Measurements from ENCODE around the gene IKZF3.
A peak's percentile ranks its signal among the peaks of the same experiment; 100 is the strongest.
"Not testable (repeated sequence)": the region's sequence is repeated elsewhere in the genome, so short reads cannot be mapped to it uniquely, and the experiment has no call there.

IKZF3 gene

GRCh38 chr17:39861235-39861634, 2.9 kb downstream of the IKZF3 start:
- Histone ChIP-seq H3K4me1 (ENCODE audit: control extremely low read depth in 1 of 4, control insufficient read depth in 4 of 4, insufficient read depth in 4 of 4, low read length in 3 of 4) (peaks cover 10 to 19% (median 12%) of the 10 kb centered on the region in 4 experiments), H3K36me3 (ENCODE audit: control insufficient read depth in 4 of 4, insufficient read depth in 4 of 4, low read length in 3 of 4) (no peaks in the 10 kb centered on the region), H3K4me3 (ENCODE audit: control insufficient read depth in 1 of 7, extremely low read depth in 1 of 7, insufficient read depth in 4 of 7, low read depth in 2 of 7, low read length in 6 of 7) (peak overlapping the region in 1 of 7 experiments; percentile 15), H3K9me3 (ENCODE audit: control extremely low read depth in 1 of 5, control insufficient read depth in 4 of 5, insufficient read depth in 2 of 5, low read depth in 1 of 5, low read length in 4 of 5) (no peaks in the 10 kb centered on the region), H3K27ac (ENCODE audit: insufficient read depth in 1 of 2, low read depth in 1 of 2, low read length in 2 of 2, poor library complexity in 1 of 2, severe bottlenecking in 2 of 2) (no peak overlapping the region), H3K27me3 (replicated peaks in 2 of 5; ENCODE audit: control insufficient read depth in 4 of 5, insufficient read depth in 5 of 5, low read length in 4 of 5) (peaks cover 6 to 53% (median 28%) of the 10 kb centered on the region in 5 experiments)
- ChIA-PET CTCF (interaction anchor here (0.9 to 4.1 kb wide), 3 partner anchors 9 to 12 kb away, joined by 3 to 18 read pairs (median 4); no protein-coding TSS in a partner anchor), POLR2A (interaction anchor here (0.6 kb wide), 1 partner anchor 13 kb away, joined by 3 read pairs; no protein-coding TSS in a partner anchor)
- no peak for DNase-seq
- 100% methylated on average over 5 of the region's 5 CpGs for WGBS (ENCODE audit: insufficient coverage)

- H3K36me3 ChIP-seq (ENCODE audit: control insufficient read depth in 4 of 4, insufficient read depth in 4 of 4, low read length in 3 of 4); H3K27ac ChIP-seq (ENCODE audit: insufficient read depth in 1 of 2, low read depth in 1 of 2, low read length in 2 of 2, poor library complexity in 1 of 2, severe bottlenecking in 2 of 2); CTCF ChIA-PET; H3K9me3 ChIP-seq (ENCODE audit: control extremely low read depth in 1 of 5, control insufficient read depth in 4 of 5, insufficient read depth in 2 of 5, low read depth in 1 of 5, low read length in 4 of 5); H3K4me3 ChIP-seq (ENCODE audit: control insufficient read depth in 1 of 7, extremely low read depth in 1 of 7, insufficient read depth in 4 of 7, low read depth in 2 of 7, low read length in 6 of 7); DNase-seq; H3K4me1 ChIP-seq (ENCODE audit: control extremely low read depth in 1 of 4, control insufficient read depth in 4 of 4, insufficient read depth in 4 of 4, low read length in 3 of 4): not testable (repeated sequence)
- POLR2A ChIA-PET: interaction anchor here (0.6 kb wide), 1 partner anchor 11 kb away, joined by 3 read pairs; no protein-coding TSS in a partner anchor
- WGBS (ENCODE audit: insufficient coverage): 94% methylated on average over 3 of the region's 9 CpGs
- peaks cover 0 to 11% (median 2%) of the 10 kb centered on the region in 5 experiments for H3K27me3 ChIP-seq (replicated peaks in 2 of 5; ENCODE audit: control insufficient read depth in 4 of 5, insufficient read depth in 5 of 5, low read length in 4 of 5)
Observed at GRCh38 chr17:39855911-39856649, 8.0 kb downstream of the IKZF3 start.

- no CpG with 5 or more reads among the region's 2 CpGs for WGBS (ENCODE audit: insufficient coverage)
- ChIA-PET POLR2A (no interaction called here), CTCF (no interaction called here)
- H3K27me3 ChIP-seq (replicated peaks in 2 of 5; ENCODE audit: control insufficient read depth in 4 of 5, insufficient read depth in 5 of 5, low read length in 4 of 5): peaks cover 0 to 6% (median 2%) of the 10 kb centered on the region in 5 experiments
- H3K4me1 ChIP-seq (ENCODE audit: control extremely low read depth in 1 of 4, control insufficient read depth in 4 of 4, insufficient read depth in 4 of 4, low read length in 3 of 4): no peaks in the 10 kb centered on the region
- no peak overlapping the region for H3K4me3 ChIP-seq (ENCODE audit: control insufficient read depth in 1 of 7, extremely low read depth in 1 of 7, insufficient read depth in 4 of 7, low read depth in 2 of 7, low read length in 6 of 7)
- no peak overlapping the region for H3K27ac ChIP-seq (ENCODE audit: insufficient read depth in 1 of 2, low read depth in 1 of 2, low read length in 2 of 2, poor library complexity in 1 of 2, severe bottlenecking in 2 of 2)
- DNase-seq: no peak
- no peaks in the 10 kb centered on the region for H3K9me3 ChIP-seq (ENCODE audit: control extremely low read depth in 1 of 5, control insufficient read depth in 4 of 5, insufficient read depth in 2 of 5, low read depth in 1 of 5, low read length in 4 of 5)
- H3K36me3 ChIP-seq (ENCODE audit: control insufficient read depth in 4 of 4, insufficient read depth in 4 of 4, low read length in 3 of 4): no peaks in the 10 kb centered on the region
Observed at GRCh38 chr17:39854909-39855308, 9.2 kb downstream of the IKZF3 start.

- Histone ChIP-seq H3K4me1 (ENCODE audit: control extremely low read depth in 1 of 4, control insufficient read depth in 4 of 4, insufficient read depth in 4 of 4, low read length in 3 of 4) (no peaks in the 10 kb centered on the region), H3K27me3 (replicated peaks in 2 of 5; ENCODE audit: control insufficient read depth in 4 of 5, insufficient read depth in 5 of 5, low read length in 4 of 5) (peaks cover 0 to 5% (median 2%) of the 10 kb centered on the region in 5 experiments), H3K9me3 (ENCODE audit: control extremely low read depth in 1 of 5, control insufficient read depth in 4 of 5, insufficient read depth in 2 of 5, low read depth in 1 of 5, low read length in 4 of 5) (no peaks in the 10 kb centered on the region), H3K27ac (ENCODE audit: insufficient read depth in 1 of 2, low read depth in 1 of 2, low read length in 2 of 2, poor library complexity in 1 of 2, severe bottlenecking in 2 of 2) (no peak overlapping the region), H3K4me3 (ENCODE audit: control insufficient read depth in 1 of 7, extremely low read depth in 1 of 7, insufficient read depth in 4 of 7, low read depth in 2 of 7, low read length in 6 of 7) (no peak overlapping the region), H3K36me3 (ENCODE audit: control insufficient read depth in 4 of 4, insufficient read depth in 4 of 4, low read length in 3 of 4) (no peaks in the 10 kb centered on the region)
- CTCF ChIA-PET: interaction anchor here (1.2 kb wide), 1 partner anchor 9 kb away, joined by 4 read pairs; no protein-coding TSS in a partner anchor
- POLR2A ChIA-PET: no interaction called here
- WGBS (ENCODE audit: insufficient coverage): 86% methylated on average over 3 of the region's 3 CpGs
- peak in 1 of 3 donors; percentile 19 for DNase-seq
Observed at GRCh38 chr17:39852239-39852638, 11.9 kb downstream of the IKZF3 start.

GRCh38 chr17:39850186-39850585, 13.9 kb downstream of the IKZF3 start:
- H3K27me3 ChIP-seq (replicated peaks in 2 of 5; ENCODE audit: control insufficient read depth in 4 of 5, insufficient read depth in 5 of 5, low read length in 4 of 5); H3K27ac ChIP-seq (ENCODE audit: insufficient read depth in 1 of 2, low read depth in 1 of 2, low read length in 2 of 2, poor library complexity in 1 of 2, severe bottlenecking in 2 of 2); H3K4me1 ChIP-seq (ENCODE audit: control extremely low read depth in 1 of 4, control insufficient read depth in 4 of 4, insufficient read depth in 4 of 4, low read length in 3 of 4); H3K36me3 ChIP-seq (ENCODE audit: control insufficient read depth in 4 of 4, insufficient read depth in 4 of 4, low read length in 3 of 4); H3K4me3 ChIP-seq (ENCODE audit: control insufficient read depth in 1 of 7, extremely low read depth in 1 of 7, insufficient read depth in 4 of 7, low read depth in 2 of 7, low read length in 6 of 7); H3K9me3 ChIP-seq (ENCODE audit: control extremely low read depth in 1 of 5, control insufficient read depth in 4 of 5, insufficient read depth in 2 of 5, low read depth in 1 of 5, low read length in 4 of 5); DNase-seq; CTCF ChIA-PET; POLR2A ChIA-PET: not testable (repeated sequence)

- CTCF ChIA-PET: no interaction called here
- POLR2A ChIA-PET: interaction anchor here (0.6 kb wide), 1 partner anchor 13 kb away, joined by 3 read pairs; no protein-coding TSS in a partner anchor
Observed at GRCh38 chr17:39848600-39848999, 15.5 kb downstream of the IKZF3 start.

DNA sequence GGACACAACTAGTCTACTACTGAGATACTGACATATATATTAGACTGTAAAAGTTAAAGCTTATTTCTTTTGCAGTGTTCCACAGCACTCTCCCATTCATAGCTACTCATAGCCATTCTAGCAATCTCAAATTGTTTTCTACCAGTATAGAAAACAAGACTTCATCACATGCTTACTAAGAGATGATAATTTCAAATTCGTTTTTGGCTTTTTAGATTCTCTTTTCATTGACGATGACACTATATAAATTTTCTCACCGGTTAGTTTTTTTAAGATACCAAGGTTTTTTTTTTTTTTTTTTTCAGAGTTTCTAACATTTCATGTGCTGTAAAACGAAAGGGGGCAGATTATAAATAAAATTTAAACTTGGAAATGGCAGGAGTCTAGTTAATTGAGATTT, 17.9 kb downstream of the IKZF3 start:
- peaks cover 0 to 1% (median 0%) of the 10 kb centered on the region in 5 experiments for H3K9me3 ChIP-seq (ENCODE audit: control extremely low read depth in 1 of 5, control insufficient read depth in 4 of 5, insufficient read depth in 2 of 5, low read depth in 1 of 5, low read length in 4 of 5)
- H3K27me3 ChIP-seq (replicated peaks in 2 of 5; ENCODE audit: control insufficient read depth in 4 of 5, insufficient read depth in 5 of 5, low read length in 4 of 5): peaks cover 0 to 12% (median 3%) of the 10 kb centered on the region in 5 experiments
- WGBS (ENCODE audit: insufficient coverage): no CpG with 5 or more reads among the region's 4 CpGs
- no peak overlapping the region for H3K27ac ChIP-seq (ENCODE audit: insufficient read depth in 1 of 2, low read depth in 1 of 2, low read length in 2 of 2, poor library complexity in 1 of 2, severe bottlenecking in 2 of 2)
- no peak overlapping the region for H3K4me3 ChIP-seq (ENCODE audit: control insufficient read depth in 1 of 7, extremely low read depth in 1 of 7, insufficient read depth in 4 of 7, low read depth in 2 of 7, low read length in 6 of 7)
- DNase-seq: no peak
- H3K36me3 ChIP-seq (ENCODE audit: control insufficient read depth in 4 of 4, insufficient read depth in 4 of 4, low read length in 3 of 4): no peaks in the 10 kb centered on the region
- POLR2A ChIA-PET: no interaction called here
- CTCF ChIA-PET: no interaction called here
- H3K4me1 ChIP-seq (ENCODE audit: control extremely low read depth in 1 of 4, control insufficient read depth in 4 of 4, insufficient read depth in 4 of 4, low read length in 3 of 4): no peaks in the 10 kb centered on the region

More at GRCh38 chr17:39848600-39848999, 15.5 kb downstream of the IKZF3 start:
- H3K4me3 ChIP-seq (ENCODE audit: control insufficient read depth in 1 of 7, extremely low read depth in 1 of 7, insufficient read depth in 4 of 7, low read depth in 2 of 7, low read length in 6 of 7): no peak overlapping the region
- H3K27me3 ChIP-seq (replicated peaks in 2 of 5; ENCODE audit: control insufficient read depth in 4 of 5, insufficient read depth in 5 of 5, low read length in 4 of 5): peaks cover 0 to 6% (median 3%) of the 10 kb centered on the region in 5 experiments
- H3K27ac ChIP-seq (ENCODE audit: insufficient read depth in 1 of 2, low read depth in 1 of 2, low read length in 2 of 2, poor library complexity in 1 of 2, severe bottlenecking in 2 of 2): no peak overlapping the region
- no peak for DNase-seq
- WGBS (ENCODE audit: insufficient coverage): 92% methylated on average over 2 of the region's 4 CpGs
- H3K36me3 ChIP-seq (ENCODE audit: control insufficient read depth in 4 of 4, insufficient read depth in 4 of 4, low read length in 3 of 4): no peaks in the 10 kb centered on the region
- no peaks in the 10 kb centered on the region for H3K4me1 ChIP-seq (ENCODE audit: control extremely low read depth in 1 of 4, control insufficient read depth in 4 of 4, insufficient read depth in 4 of 4, low read length in 3 of 4)
- H3K9me3 ChIP-seq (ENCODE audit: control extremely low read depth in 1 of 5, control insufficient read depth in 4 of 5, insufficient read depth in 2 of 5, low read depth in 1 of 5, low read length in 4 of 5): no peaks in the 10 kb centered on the region

All from common myeloid progenitor, CD34-positive (primary cell).